HG03575 (cell line): ENCODE data around the gene PRM3.

ENCODE experiments used
- ATAC-seq: cut with Tn5 transposase; IDR thresholded peaks from one replicate; pipeline ENCODE4 v1.9.1; 2021; ENCODE audit not compliant: unreplicated experiment, insufficient number of reproducible peaks, low FRiP score; ENCODE audit errors: extremely low read depth

Gene PRM3

DNA sequence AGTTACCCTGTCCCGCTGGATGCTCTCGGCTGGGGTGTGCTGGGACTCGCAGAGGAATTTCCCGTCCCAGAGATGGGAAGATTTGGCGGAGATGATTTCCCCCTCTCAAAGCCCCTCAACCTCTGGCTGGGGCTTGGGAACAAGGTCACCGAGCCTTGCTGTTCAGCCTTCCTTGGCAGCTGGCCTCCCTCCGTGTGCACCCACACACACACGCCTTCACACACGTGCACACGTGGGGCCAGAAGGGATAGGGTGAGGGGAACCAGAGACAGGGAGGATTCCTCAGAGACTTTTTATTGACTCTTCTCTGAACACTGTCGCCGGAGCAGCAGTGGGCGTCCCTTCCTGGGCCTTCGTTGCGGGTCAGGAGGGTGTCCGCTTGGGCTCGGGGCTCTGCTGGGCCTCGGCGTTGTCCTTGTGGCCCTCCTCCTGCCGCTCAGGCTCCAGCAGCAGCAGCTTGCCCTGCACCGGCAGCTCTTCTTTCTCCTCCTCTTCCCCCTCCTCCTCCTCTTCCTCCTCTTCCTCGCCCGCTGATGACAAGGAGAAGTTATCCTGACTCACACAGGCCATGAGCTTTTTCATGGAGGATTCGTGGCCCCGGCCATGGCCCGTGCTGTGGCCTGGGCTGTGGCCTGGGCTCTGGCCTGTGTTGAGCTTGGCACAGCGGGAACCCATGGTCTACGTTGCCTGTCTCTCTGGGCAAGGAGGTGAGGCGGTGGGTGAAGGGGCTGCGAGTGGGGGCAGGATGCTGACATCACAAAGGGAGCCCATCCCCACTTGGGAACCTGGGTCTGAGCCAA lies at the start of gene PRM3:
TSS of gene PRM3 (minus strand) at position 709 of the 800 bp plus-strand sequence. CDS start at position 675, 34 bp downstream.
- ATAC-seq = no peak

- ATAC-seq = no peak
Measured at GRCh38 chr16:11322823-11323222, 49.4 kb upstream of the PRM3 start.

- ATAC-seq = no peak
Measured at GRCh38 chr16:11321662-11322061, 48.2 kb upstream of the PRM3 start.

DNA sequence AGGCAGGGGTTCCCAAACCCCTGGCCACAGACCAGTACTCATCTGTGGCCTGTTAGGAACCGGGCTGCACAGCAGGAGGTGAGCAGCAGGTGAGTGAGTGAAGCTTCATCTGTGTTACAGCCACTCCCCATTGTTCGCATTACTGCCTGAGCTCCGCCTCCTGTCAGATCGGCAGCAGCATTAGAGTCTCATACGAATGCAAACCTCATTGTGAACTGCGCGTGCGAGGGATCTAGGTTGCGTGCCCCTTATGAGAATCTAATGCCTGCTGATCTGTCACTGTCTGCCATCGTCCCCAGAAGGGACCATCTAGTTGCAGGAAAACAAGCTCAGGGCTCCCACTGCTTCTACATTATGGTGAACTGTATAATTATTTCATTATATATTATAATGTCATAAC lies 46.7 kb upstream of the PRM3 start:
- no peak for ATAC-seq

DNA sequence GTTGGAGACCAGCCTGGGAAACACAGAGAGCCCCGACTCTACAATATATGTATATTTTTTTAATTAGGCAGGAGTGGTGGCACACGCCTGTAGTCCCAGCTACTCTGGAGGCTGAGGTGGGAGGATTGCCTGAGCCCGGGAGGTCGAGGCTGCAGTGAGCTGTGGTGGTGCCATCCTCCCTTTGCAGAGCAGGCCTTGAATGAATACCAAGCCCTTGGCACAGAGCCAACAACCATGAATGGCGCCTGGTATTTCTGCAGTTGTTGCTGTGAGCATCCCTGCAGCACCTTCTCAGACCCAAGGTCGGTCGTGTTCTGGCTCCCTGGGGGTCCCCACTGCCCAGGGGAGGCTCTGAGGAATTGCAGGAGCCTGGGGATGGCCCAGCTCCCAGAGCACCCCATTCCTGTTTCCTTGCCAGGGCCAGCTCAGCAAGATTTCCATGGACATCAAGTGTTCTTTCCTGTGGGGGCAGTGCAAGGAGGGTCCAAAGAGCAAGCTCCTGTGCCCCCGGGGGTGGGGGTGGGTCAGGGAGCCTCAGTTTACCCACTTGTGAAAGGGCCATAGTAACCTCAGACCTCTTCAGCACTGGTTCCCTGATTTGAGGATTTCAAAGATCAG lies 46.2 kb upstream of the PRM3 start:
- ATAC-seq = no peak

- ATAC-seq = no peak
Measured at GRCh38 chr16:11318817-11319216, 45.4 kb upstream of the PRM3 start.

GRCh38 chr16:11316331-11317015 lies 43.0 kb upstream of the PRM3 start:
- no peak for ATAC-seq

- ATAC-seq = no peak
Measured at GRCh38 chr16:11315510-11315909, 42.1 kb upstream of the PRM3 start.

- no peak for ATAC-seq
Measured at GRCh38 chr16:11314309-11314894, 41.0 kb upstream of the PRM3 start.

DNA sequence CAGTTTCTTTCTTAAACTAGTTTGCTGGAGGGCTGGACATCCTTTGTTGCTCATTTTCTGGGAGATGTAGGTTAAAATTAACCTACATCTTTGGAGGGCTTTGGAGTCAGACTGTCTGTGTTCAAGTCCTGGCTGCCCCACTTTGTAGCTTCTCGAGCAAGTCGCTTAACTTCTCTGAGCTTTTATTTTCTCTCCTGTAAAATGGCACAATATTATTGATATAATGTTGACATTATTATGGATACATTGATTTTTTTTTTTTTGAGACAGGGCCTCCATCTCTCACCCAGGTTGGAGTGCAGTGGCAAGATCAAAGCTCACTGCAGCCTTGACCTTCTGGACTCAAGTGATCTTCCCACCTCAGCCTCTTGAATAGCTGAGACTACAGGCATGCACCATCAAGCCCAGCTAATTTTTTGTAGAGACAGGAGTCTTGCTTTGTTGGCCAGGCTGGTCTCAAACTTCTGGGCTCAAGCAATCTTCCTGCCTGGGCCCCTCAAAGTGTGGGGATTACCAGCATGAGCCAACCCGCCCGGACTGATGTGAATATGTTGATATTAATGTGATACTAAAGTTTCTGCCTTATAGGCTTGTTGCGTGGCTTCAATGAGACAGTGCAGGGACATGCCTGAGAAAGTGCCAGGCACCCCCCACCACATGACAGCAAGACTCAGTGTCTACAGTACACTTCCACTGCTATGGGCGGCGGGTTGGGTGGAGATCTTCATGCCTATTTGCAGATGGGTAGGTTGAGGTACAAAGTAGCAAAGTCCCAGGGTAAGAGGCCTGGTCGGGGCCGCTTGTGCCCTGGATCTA lies 40.3 kb upstream of the PRM3 start:
- ATAC-seq = no peak

DNA sequence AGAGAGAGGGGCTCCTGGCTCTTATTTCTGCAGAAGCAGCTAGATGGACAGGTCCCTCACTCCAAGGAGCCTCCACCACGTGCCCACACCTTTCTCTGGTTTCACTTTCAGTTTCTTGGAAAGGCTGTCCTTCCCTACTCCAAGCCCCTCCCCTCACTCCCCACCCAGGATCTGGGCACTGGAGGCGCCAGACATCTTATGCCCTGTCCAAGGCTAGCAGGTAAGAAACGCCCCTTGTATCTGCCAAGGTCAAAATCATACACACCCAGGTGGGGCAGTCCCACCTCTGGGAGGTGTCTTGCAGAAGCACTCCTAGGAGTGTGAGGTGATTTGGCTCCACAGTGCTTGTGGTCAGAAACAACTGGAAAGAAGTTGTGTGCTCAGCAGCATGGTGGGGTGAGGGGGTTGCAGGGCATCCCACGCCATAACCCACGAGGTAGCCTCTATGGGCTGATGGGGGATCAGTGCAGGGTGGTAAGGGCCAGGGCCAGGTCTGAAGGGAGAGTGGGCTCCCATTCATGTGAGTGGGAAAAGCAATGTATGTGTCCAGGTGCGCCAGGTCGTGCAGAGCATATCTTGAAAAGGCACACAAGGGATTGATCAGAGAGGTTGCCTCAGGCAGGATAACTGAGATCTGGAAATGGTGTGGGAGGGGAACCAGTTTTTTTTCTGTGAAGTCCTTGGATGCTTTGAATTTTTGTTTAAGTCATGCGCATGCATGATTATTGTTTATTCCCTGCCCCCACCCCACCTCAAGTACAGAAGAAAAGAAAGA lies 39.5 kb upstream of the PRM3 start:
- no peak for ATAC-seq

GRCh38 chr16:11310997-11311561 lies 37.6 kb upstream of the PRM3 start:
- ATAC-seq = no peak

GRCh38 chr16:11310634-11310977 lies 37.2 kb upstream of the PRM3 start:
- no peak for ATAC-seq

- ATAC-seq = no peak
Measured at GRCh38 chr16:11309895-11310633, 36.6 kb upstream of the PRM3 start.

DNA sequence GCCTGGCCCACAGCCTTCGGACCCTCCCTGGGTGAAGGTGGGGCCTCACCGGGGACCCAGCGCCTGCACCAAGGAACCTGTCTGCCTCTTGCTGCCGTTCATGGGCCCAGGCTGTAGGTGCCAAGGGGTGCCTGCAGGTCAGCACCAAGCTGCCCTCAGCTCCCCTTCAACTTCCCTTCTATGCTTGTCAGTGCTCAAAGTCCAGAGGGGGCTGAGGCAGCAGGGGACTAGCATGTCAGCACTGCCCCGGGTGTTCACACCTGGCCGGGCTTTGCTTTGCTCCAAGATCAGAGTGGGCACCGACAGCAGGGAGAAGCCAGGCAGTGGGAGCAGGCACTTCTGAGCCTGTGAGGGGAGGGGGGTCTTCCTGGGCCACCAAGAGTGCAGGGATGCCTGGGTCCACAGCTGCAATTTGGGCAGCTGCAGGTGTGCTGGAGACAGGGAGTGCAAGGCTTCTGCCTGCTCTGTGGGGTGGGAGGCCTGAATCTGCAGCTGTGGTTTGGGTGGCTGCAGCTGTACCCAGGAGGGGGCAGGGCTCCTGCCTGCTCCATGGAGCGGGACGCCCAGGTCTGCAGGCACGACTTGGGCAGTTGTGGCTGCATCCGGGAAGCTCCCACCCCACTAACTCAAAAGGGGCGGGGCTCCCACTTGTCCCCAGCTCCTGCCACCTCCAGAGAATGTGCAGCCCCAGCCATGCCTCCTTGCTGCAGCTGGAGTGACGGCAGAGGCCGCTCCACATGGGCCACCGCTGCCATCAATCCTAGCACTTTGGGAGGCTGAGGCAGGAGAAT lies 35.3 kb upstream of the PRM3 start:
- no peak for ATAC-seq

- ATAC-seq = no peak
Measured at GRCh38 chr16:11307639-11308492, 34.4 kb upstream of the PRM3 start.
